ENCODE measurements around the gene SLX4IP.

The SLX4IP gene

DNA sequence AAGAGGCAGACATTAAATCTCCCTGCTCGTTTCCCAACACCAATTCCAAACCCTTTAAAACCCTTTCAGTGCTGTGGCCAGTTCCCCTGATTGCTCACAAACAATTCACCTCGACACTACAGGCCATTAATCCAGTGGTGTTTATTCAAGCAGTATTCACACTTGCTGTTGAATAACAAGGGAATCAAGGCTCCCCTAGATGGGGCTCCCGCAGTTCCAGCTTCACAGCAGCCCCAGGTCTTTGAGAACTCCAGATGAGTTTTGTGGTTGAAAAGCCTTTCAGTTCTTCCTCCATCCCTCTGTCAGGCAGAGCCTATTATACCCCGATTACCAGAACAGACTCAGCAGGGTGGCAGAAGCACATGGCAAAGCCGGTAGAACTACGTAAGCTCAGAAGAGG is 202.5 kb downstream of the SLX4IP start:
- DNase-seq, result no peak

- DNase-seq, result no peak
These were observed 204.1 kb downstream of the SLX4IP start for GRCh38 chr20:10639077-10639736.

GRCh38 chr20:10639737-10640556 is 204.8 kb downstream of the SLX4IP start:
- no peak for DNase-seq

GRCh38 chr20:10640897-10641296 is 205.8 kb downstream of the SLX4IP start:
- DNase-seq, result no peak

- no peak for DNase-seq
These were observed 206.4 kb downstream of the SLX4IP start for GRCh38 chr20:10641467-10641866.

DNA sequence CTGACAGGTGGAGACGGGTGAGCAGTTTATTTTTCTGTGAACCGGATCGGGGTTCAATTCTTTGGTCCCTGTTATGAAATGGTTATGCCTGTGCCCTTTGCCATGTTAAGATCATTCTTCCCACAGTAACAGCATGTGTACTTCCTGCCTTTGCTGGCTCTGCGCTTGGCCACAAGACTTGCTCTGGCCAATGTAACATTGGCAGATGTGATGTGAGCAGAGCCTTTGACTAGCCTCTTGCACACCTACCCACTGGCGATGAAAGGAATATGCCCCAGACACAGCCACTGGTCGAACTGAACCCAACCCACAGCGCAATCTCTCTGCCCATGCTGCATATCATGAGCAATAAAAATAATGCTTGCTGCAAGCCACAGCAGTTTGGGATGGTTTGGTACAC is 206.8 kb downstream of the SLX4IP start:
- DNase-seq, result no peak

DNA sequence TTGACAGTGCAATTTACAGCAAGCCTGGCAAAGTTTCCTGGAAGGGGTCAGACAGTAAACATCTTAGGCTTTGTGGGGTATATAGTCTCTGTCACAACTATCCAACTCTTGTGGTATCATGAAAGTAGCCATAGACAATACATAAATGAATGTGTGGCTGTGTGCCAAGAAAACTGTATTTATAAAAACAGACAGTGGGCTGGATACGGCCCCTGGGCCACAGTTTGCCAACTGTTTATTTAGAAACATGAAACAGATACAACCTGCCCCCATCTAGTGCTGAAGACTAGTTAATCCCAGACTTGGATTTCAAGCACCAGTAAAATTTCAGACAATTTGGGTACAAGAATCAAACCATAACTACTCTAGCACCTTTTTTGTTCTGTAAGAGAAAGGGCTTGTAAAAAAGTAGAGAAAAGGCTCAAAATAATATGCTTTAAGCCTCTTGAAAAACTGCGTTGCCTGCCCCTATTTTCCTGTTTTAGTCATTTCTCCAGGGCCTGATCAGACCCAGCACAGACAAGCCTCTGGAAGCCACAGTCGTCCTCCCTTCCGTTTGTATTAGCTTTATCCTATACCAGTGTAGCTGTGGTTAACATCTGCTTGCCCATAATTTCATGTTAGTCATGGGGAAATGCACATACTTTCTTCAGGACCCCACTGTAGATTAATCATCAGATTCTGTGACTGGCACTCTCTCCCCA is 207.9 kb downstream of the SLX4IP start:
- DNase-seq, result no peak

DNA sequence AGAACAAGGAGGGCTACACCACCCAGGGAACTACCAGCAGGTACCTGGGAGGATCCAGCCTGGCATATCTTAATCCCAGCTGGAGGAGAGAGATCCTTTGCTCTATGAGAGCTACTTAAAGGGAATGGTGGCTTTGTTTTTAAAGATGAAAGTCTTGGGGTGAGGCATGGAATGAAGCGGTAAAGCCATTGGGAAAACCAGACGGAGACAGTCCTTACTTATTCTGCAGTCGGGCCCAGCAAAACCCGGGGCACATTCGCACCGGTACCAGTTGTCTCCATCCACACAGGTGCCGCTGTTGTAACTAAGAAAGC is 208.4 kb downstream of the SLX4IP start:
- no peak for DNase-seq

GRCh38 chr20:10644458-10645204 is 209.5 kb downstream of the SLX4IP start:
- no peak for DNase-seq

DNA sequence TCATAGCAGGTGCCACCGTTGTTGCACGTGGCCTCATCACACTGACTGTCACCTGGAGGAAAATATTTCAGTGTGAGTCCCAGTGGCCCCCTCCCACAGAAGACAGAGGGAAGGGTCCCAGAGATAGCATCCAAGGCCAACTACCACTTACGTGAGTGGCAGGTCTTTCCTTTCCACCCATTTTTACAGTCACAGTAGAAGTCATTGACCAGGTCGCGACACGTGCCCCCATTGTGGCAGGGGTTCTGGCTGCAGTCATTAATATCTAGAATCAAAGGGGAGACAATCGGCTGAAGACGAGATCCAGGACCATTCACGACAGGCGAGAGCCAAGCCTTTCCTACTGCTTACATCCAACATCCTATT is 210.1 kb downstream of the SLX4IP start:
- no peak for DNase-seq

DNA sequence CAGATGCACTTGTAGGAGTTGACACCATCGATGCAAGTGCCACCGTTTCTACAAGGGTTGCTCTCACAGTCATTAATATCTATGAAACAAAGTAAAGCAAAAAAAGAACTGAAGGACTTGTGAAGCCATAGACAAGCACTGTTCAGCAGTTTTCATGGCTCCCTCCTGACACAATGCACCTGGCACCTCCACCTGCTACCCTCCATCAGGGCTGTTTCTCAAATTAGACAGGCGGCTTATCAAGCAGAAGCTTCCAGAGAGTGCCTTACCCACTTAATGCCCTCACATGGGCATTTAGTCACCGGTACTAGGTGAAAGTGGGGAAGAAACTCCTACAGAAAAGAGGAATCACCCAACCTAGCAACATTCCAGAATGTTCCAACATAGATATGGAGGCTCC is 210.9 kb downstream of the SLX4IP start:
- no peak for DNase-seq

- no peak for DNase-seq
These were observed 211.8 kb downstream of the SLX4IP start for GRCh38 chr20:10646886-10647420.

DNA sequence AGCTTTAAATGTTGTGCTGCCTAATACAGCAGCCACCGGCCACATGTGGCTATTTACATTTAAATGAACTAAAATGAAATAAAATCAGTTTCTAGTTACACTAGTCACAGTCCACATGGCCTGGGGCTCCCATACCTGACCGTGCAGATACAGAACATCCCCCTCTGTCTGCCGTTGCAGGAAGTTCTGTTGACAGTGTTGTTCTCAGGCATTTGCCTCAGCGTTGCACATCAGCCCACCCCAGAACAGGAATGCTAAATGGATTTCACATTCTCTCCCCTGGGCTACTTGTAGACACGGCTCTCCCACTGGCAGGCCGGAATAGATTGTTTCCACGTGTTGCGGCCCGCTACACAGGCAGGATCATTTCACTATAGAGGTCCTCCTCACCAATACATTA is 212.4 kb downstream of the SLX4IP start:
- DNase-seq, result no peak

DNA sequence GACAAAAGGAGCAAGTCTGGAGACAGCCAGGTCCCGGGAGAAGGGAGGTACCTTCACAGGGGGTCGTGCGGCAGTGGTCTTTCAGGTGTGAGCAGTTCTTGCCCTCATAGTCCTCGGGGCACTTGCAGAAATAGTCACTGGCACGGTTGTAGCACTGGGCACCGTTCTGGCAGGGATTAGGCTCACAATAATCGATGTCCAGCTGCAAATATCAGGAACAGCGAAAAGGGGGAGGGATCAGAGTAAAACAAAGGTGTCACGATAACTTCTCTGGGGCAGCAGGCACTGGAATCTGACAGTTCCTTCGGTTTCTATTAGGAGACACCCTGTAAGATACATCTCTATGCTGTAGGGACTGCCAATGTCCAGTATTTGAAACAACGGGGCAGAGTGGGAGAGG is 212.8 kb downstream of the SLX4IP start:
- DNase-seq, result no peak

- no peak for DNase-seq
These were observed 213.5 kb downstream of the SLX4IP start for GRCh38 chr20:10648651-10649050.

DNA sequence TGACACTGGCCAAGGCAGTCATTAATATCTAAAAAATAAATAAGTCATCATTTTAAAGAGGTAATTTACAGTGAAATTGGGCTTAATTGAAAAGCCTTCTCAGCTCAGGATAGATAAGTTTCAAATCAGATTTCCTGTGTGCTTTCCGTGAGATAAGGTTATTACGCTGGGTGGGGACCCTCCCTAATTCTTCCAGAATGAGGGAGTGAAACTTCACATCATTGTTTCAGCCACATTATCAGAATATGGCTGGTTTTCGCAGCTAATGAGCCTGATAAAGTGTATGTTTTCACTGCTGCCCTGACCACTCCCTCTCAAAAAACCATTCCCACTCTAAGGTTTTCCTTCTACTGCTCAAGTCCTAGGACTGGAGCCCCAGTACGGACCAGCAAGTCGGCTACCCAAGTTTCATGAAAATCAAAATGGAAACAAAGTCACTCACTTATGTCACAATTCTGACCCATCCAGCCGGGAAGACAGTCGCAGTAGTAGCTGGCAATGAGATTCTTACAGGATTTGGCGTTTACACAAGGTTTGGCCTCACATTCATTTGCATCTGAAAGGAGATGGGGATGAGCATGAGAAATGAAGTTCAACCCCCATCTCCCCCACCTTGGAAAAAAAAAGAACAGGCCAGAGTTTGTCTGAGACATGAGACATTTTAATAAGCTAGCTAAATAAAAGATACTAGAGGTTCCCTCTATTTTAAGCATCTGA is 214.1 kb downstream of the SLX4IP start:
- no peak for DNase-seq

- no peak for DNase-seq
These were observed 214.7 kb downstream of the SLX4IP start for GRCh38 chr20:10649797-10650160.

- DNase-seq, result no peak
These were observed 216.3 kb downstream of the SLX4IP start for GRCh38 chr20:10651227-10651990.

- no peak for DNase-seq
These were observed 217.1 kb downstream of the SLX4IP start for GRCh38 chr20:10652185-10652584.

GRCh38 chr20:10652660-10653261 is 217.7 kb downstream of the SLX4IP start:
- DNase-seq, result no peak

DNA sequence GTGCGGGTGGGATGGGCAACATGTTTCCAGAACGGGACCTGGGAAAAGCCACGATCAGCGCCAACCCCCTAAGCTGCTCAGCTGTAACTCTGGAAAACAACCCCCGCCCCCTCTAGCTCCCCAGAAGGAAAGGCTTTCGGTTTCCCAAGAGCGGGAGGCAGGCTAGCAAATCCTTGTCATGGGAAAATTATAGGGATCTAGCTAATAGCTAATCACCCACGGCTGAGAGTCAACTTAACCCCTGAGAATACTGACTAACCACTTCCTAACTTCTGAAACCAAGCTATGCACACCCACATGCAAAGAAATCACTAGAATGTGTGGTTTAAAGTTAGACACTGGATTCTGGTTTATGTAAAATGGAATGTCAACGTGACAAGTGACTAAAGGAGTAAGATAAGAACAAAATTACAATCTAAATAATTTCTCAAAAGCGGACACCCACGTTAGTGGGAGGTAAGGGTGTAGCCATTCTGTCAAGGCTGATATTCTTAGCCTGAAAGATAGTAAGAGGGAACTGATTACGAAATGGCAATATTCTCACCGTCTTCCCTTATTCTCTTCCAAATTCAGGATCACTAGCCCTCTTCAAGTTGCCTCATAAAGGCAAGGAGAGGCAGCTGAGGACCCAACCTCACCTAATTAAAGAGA is 218.6 kb downstream of the SLX4IP start:
- no peak for DNase-seq
